ENCODE results near the gene BRAT1. TPM values are rescaled to one million over a fixed set of nuclear protein-coding genes. Genes with fewer than 3 reads are reported as not detected.

BRAT1 gene
- total RNA-seq, 1 experiment from 2014 or later = 50.0 TPM

DNA sequence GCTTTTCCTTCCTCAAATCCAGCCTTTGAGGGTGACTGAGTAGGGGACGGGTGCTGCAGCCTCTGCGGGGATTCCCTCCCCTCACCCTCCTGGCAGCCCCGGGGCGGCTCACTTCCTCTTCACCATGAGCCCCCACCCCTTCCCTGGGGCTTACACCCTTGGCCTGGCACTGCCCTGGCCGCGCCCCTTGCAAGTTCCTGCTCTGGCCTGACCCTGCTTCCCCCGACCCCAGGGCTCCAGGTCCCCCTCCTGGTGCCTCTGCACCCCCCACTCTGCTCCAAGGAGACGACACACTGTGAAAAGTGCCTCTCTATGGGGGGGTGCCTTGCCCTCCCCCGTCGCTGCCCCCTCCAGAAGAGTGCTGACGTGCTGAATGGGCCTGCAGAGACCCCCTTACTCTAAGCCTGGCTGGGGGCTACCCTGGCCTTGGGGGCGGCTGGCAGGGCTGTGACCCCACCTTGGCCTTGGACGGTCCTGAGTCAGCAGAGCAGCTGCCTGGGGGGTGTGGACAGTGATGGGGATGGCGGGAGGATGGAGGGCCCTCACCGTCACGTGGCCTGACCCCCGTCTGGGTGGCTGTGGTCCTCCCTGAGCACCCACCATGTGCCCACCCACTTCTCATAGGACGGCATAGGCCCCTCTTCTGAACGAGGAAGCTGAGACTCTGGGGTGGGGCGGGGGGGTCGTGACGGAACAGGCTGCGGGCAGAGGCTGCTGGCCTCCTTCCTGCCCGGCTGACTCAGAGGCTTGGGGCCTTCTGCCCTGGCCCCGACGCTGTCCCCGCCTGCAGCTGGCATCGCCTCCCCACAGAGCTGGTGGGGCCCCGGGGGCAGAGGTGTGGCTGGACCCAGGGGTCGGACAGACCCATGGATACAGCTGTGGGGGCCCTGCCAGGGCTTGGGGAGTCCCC, 25.9 kb downstream of the BRAT1 start:
- TF ChIP-seq, protein P1, sequence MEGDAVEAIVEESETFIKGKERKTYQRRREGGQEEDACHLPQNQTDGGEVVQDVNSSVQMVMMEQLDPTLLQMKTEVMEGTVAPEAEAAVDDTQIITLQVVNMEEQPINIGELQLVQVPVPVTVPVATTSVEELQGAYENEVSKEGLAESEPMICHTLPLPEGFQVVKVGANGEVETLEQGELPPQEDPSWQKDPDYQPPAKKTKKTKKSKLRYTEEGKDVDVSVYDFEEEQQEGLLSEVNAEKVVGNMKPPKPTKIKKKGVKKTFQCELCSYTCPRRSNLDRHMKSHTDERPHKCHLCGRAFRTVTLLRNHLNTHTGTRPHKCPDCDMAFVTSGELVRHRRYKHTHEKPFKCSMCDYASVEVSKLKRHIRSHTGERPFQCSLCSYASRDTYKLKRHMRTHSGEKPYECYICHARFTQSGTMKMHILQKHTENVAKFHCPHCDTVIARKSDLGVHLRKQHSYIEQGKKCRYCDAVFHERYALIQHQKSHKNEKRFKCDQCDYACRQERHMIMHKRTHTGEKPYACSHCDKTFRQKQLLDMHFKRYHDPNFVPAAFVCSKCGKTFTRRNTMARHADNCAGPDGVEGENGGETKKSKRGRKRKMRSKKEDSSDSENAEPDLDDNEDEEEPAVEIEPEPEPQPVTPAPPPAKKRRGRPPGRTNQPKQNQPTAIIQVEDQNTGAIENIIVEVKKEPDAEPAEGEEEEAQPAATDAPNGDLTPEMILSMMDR (IDR thresholded peaks at IDR 0.05) = no peak
- TF ChIP-seq ZNF396 (CRISPR knock-in tag; IDR thresholded peaks at IDR 0.05; ENCODE audit: borderline replicate concordance) (no peak), EMX1 (CRISPR knock-in tag; IDR thresholded peaks at IDR 0.05) (no peak), TCF7 (CRISPR knock-in tag; IDR thresholded peaks at IDR 0.05; ENCODE audit: low read depth) (no peak), ZNF671 (CRISPR knock-in tag; IDR thresholded peaks at IDR 0.05) (no peak), ZNF416 (CRISPR knock-in tag; IDR thresholded peaks at IDR 0.05) (no peak), ZNF232 (CRISPR knock-in tag; IDR thresholded peaks at IDR 0.05) (no peak)
- TF ChIP-seq, protein P2, sequence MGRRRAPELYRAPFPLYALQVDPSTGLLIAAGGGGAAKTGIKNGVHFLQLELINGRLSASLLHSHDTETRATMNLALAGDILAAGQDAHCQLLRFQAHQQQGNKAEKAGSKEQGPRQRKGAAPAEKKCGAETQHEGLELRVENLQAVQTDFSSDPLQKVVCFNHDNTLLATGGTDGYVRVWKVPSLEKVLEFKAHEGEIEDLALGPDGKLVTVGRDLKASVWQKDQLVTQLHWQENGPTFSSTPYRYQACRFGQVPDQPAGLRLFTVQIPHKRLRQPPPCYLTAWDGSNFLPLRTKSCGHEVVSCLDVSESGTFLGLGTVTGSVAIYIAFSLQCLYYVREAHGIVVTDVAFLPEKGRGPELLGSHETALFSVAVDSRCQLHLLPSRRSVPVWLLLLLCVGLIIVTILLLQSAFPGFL (CRISPR knock-in tag; IDR thresholded peaks at IDR 0.05; ENCODE audit: borderline replicate concordance) = no peak
- H3K36me3 Mint-ChIP-seq = peaks cover 7% of the 10 kb centered on the region; the same call in 1 of the 2 replicates
- no peaks in the 10 kb centered on the region for H3K9me3 Mint-ChIP-seq
- H3K27ac Mint-ChIP-seq = no peak overlapping the region
- peaks cover 19% of the 10 kb centered on the region for H3K4me1 Mint-ChIP-seq
- ChIA-PET CTCF (interaction anchor here (1.3 to 7.1 kb wide), 3 partner anchors 12 to 60 kb away, joined by 3 to 65 read pairs (median 3); partner anchors contain the start of gene IQCE), POLR2A (no interaction called here)
- no peak overlapping the region for H3K4me3 Mint-ChIP-seq
- no peak for ATAC-seq
- DNase-seq (ENCODE audit: low spot score) = no peak
- no peaks in the 10 kb centered on the region for H3K27me3 Mint-ChIP-seq (ENCODE audit: low read depth)

DNA sequence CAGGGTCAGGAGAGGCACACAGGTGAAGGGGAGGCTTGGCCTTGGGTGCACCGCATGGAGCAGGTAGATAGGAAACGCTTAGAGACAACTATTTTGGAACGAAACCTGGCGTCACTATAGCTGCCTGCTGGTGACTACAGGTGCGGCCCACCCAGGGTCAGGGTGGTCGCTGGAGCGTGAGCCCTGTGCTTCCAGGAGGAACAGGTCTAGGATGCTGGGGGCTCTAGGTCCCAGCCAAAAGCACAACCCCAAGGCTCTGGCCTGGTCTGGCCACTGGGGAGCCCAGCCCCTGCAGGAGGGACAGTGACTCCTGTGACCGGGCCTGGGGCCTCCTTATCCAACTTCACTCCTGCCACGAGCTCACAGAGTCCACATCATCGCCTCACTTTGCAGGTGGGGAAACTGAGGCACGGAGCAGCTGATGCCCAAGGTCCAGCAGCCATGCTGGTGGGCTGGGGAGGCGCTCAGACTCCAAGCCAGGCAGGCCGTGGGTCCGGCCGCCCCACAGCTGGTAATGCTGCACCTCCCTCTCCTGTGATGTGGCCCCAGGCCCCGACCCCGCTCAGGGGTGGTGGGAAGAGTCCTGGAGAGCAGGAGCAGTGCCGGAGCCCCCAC, 26.7 kb downstream of the BRAT1 start:
- POLR2A ChIA-PET = no interaction called here

More for the DNA sequence above, 26.7 kb downstream of the BRAT1 start:
- ATAC-seq = no peak
- TF ChIP-seq, protein P3, sequence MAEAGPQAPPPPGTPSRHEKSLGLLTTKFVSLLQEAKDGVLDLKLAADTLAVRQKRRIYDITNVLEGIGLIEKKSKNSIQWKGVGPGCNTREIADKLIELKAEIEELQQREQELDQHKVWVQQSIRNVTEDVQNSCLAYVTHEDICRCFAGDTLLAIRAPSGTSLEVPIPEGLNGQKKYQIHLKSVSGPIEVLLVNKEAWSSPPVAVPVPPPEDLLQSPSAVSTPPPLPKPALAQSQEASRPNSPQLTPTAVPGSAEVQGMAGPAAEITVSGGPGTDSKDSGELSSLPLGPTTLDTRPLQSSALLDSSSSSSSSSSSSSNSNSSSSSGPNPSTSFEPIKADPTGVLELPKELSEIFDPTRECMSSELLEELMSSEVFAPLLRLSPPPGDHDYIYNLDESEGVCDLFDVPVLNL (CRISPR knock-in tag; IDR thresholded peaks at IDR 0.05; ENCODE audit: borderline replicate concordance, low read depth) = no peak
- TF ChIP-seq GABPB1 (CRISPR knock-in tag; IDR thresholded peaks at IDR 0.05) (no peak), NR1H2 (CRISPR knock-in tag; IDR thresholded peaks at IDR 0.05) (no peak), FOXK1 (CRISPR knock-in tag; IDR thresholded peaks at IDR 0.05) (no peak), ZNF317 (CRISPR knock-in tag; IDR thresholded peaks at IDR 0.05; ENCODE audit: borderline replicate concordance, low read depth) (no peak)
- TF ChIP-seq, protein P4, sequence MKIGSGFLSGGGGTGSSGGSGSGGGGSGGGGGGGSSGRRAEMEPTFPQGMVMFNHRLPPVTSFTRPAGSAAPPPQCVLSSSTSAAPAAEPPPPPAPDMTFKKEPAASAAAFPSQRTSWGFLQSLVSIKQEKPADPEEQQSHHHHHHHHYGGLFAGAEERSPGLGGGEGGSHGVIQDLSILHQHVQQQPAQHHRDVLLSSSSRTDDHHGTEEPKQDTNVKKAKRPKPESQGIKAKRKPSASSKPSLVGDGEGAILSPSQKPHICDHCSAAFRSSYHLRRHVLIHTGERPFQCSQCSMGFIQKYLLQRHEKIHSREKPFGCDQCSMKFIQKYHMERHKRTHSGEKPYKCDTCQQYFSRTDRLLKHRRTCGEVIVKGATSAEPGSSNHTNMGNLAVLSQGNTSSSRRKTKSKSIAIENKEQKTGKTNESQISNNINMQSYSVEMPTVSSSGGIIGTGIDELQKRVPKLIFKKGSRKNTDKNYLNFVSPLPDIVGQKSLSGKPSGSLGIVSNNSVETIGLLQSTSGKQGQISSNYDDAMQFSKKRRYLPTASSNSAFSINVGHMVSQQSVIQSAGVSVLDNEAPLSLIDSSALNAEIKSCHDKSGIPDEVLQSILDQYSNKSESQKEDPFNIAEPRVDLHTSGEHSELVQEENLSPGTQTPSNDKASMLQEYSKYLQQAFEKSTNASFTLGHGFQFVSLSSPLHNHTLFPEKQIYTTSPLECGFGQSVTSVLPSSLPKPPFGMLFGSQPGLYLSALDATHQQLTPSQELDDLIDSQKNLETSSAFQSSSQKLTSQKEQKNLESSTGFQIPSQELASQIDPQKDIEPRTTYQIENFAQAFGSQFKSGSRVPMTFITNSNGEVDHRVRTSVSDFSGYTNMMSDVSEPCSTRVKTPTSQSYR (CRISPR knock-in tag; IDR thresholded peaks at IDR 0.05) = no peak
- TF ChIP-seq, protein P5, sequence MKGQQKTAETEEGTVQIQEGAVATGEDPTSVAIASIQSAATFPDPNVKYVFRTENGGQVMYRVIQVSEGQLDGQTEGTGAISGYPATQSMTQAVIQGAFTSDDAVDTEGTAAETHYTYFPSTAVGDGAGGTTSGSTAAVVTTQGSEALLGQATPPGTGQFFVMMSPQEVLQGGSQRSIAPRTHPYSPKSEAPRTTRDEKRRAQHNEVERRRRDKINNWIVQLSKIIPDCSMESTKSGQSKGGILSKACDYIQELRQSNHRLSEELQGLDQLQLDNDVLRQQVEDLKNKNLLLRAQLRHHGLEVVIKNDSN (CRISPR knock-in tag; IDR thresholded peaks at IDR 0.05) = no peak
- TF ChIP-seq, protein P6, sequence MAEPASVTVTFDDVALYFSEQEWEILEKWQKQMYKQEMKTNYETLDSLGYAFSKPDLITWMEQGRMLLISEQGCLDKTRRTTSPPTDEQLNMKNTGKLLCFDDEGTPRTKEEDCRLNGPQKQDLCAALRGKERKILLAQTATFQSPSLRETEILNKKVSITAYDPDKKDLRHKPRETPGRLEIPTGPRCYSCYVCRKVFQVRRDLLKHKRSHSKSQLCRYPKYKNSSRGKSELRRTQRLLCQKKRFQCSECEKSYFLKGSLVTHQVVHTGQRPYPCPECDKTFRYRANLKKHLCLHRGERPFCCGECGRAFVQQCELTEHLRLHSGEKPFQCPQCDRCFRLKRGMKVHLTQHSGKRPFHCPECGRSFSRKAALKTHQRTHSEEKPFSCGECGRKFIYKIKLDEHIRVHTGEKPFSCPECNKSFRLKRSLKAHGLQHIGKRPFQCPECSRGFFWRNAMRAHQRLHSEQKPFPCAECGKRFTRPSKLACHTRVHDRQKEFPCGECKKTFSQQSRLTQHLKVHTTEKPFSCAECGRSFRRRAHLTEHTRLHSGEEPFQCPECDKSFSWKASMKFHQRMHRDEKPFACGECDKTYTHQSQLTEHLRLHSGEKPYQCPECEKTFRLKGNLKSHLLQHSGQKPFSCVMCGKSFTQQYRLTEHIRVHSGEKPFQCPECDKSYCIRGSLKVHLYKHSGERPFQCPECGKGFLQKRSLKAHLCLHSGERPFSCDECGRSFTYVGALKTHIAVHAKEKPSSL (CRISPR knock-in tag; conservative IDR thresholded peaks at IDR 0.05) = no peak
- DNase-seq (ENCODE audit: low spot score) = no peak
- H3K36me3 Mint-ChIP-seq = peaks cover 7% of the 10 kb centered on the region; the same call in 1 of the 2 replicates
- CTCF ChIA-PET = interaction anchor here (1.4 to 7.1 kb wide), 2 partner anchors 11 to 59 kb away, joined by 3 to 65 read pairs; no protein-coding TSS in a partner anchor
- H3K4me3 Mint-ChIP-seq = no peak overlapping the region
- H3K27ac Mint-ChIP-seq = peak overlapping the region; percentile 95
- no peaks in the 10 kb centered on the region for H3K27me3 Mint-ChIP-seq (ENCODE audit: low read depth)
- H3K9me3 Mint-ChIP-seq = no peaks in the 10 kb centered on the region
- peaks cover 19% of the 10 kb centered on the region for H3K4me1 Mint-ChIP-seq

All from WTC11 (cell line).